ENCODE measurements around the gene DDX47.
"Not testable (repeated sequence)": the region's sequence is repeated elsewhere in the genome, so short reads cannot be mapped to it uniquely, and the experiment has no call there.

DDX47 gene

GRCh38 chr12:12798480-12798879, 14.7 kb upstream of the DDX47 start:
- no peak for DNase-seq

GRCh38 chr12:12799163-12799920, 13.8 kb upstream of the DDX47 start:
- DNase-seq, result no peak

GRCh38 chr12:12800406-12801180, 12.6 kb upstream of the DDX47 start:
- DNase-seq, result no peak

- not testable (repeated sequence) for DNase-seq
Observed at GRCh38 chr12:12801656-12802055, 11.5 kb upstream of the DDX47 start.

GRCh38 chr12:12803186-12803585, 10.0 kb upstream of the DDX47 start:
- DNase-seq, result peak; percentile 82

GRCh38 chr12:12804011-12804410, 9.1 kb upstream of the DDX47 start:
- DNase-seq, result peak; percentile 43

- DNase-seq, result no peak
Observed at GRCh38 chr12:12804432-12804886, 8.7 kb upstream of the DDX47 start.

- no peak for DNase-seq
Observed at GRCh38 chr12:12806784-12807516, 6.2 kb upstream of the DDX47 start.

GRCh38 chr12:12807517-12807903, 5.6 kb upstream of the DDX47 start:
- DNase-seq, result not testable (repeated sequence)

GRCh38 chr12:12807970-12808702, 5.0 kb upstream of the DDX47 start:
- peak; percentile 73 for DNase-seq

GRCh38 chr12:12810553-12811021, 2.6 kb upstream of the DDX47 start:
- DNase-seq, result no peak

GRCh38 chr12:12811343-12811742, 1.8 kb upstream of the DDX47 start:
- no peak for DNase-seq

GRCh38 chr12:12812174-12812573, 972 bp upstream of the DDX47 start:
- no peak for DNase-seq

- DNase-seq, result no peak
Observed at GRCh38 chr12:12812618-12813119, 477 bp upstream of the DDX47 start.

GRCh38 chr12:12817616-12818015, 4.5 kb downstream of the DDX47 start:
- DNase-seq, result no peak

GRCh38 chr12:12818701-12819100, 5.6 kb downstream of the DDX47 start:
- DNase-seq, result no peak

GRCh38 chr12:12819221-12819620, 6.1 kb downstream of the DDX47 start:
- no peak for DNase-seq

GRCh38 chr12:12819752-12820311, 6.7 kb downstream of the DDX47 start:
- DNase-seq, result no peak

GRCh38 chr12:12820376-12820775, 7.2 kb downstream of the DDX47 start:
- DNase-seq, result not testable (repeated sequence)

GRCh38 chr12:12821975-12822374, 8.8 kb downstream of the DDX47 start:
- DNase-seq, result no peak

- no peak for DNase-seq
Observed at GRCh38 chr12:12822886-12823285, 9.7 kb downstream of the DDX47 start.

- no peak for DNase-seq
Observed at GRCh38 chr12:12823300-12823699, 10.2 kb downstream of the DDX47 start.

Data from activated CD4-positive, alpha-beta T cell treated with anti-CD3 and anti-CD28 coated beads, Interleukin-10, Interleukin-2, amounts not matched to agents 100 ng/mL and 50 ng/mL, durations not matched to agents 16 hours and 8 hours (primary cell).